DMS153 (cell line): Measurements from ENCODE around the gene GNL3.
"Not testable (repeated sequence)": the region's sequence is repeated elsewhere in the genome, so short reads cannot be mapped to it uniquely, and the experiment has no call there.

ENCODE experiments used
- DNase-seq: peaks from one replicate; lab custom pipeline; 2025; lab: John Stamatoyannopoulos, UW

GNL3 gene

DNA sequence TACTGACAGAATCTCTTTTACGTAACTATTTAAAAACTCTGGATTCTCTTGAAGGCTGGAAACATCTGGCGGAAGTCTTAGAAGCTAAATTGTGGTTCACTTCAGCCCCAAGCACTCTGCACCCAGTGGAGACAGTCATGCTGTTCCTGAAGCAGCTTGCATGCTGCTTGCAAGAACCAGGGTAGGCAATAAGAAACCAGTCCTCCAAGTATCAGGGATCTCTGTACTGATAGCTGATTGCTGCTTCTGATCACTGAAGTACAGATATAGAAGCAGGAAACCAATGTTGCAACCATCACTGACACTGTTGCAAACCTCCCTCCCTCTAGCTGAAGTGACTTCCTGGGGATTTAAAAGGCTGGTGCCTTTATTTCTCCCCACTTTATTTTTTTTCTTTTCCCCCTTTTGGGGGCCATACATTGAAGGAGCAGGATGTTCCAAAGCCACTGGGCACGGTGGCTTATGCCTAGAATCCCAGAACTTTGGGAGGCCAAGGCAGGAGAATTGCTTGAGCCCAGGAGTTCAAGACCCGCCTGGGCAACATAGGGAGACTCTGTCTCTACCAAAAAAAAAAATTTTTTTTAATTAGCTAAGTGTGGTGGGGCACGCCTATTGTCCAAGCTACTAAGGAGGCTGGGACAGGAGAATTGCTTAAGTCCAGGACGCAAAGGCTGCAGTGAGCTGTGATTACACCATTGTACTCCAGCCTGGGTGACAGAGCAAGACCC lies 35.3 kb downstream of the GNL3 start:
- DNase-seq: no peak

DNA sequence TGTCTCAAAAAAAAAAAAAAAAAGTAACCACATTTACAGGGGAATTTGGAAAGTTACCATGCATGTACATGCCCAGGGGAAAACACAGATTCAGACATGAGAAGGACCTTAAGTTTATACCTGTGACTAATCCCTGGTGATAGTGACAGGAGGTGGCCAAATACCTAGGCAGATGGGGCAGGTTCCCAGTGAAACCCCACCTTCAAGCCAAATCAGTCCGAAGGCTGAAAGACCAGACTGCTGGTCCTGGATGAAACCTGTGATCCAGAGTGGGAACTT lies 35.8 kb downstream of the GNL3 start:
- no peak for DNase-seq

DNA sequence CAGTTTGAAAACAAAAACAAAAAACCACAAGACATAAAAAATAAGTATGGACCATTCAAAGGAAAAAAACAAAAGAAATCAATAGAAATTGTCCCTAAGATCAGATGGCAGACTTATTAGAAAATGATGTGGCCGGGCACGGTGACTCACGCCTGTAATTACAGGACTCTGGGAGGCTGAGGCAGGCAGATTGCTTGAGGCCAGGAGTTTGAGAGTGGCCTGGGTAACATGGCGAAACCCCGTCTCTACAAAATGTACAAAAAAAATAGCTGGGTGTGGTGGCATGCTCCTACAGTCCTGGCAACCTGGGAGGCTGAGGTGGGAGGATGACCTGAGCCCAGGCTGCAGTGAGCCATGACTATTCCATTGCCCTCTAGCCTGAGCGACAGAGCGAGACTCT lies 36.7 kb downstream of the GNL3 start:
- DNase-seq: no peak

DNA sequence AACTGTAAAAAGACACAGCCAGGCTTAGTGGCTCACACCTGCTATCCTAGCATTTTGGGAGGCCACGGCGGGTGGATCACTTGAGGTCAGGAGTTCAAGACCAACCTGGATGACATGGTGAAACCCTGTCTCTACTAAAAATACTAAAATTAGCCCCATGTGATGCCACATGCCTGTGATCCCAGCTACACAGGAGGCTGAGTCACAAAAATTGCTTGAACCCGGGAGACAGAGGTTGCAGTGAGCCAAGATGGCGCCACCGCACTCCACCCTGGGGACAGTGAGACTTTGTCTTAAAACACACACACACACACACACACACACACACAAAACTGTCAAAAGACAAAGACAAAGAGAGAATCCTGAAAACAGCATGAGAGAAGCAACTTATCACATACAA lies 38.1 kb downstream of the GNL3 start:
- DNase-seq: no peak

DNA sequence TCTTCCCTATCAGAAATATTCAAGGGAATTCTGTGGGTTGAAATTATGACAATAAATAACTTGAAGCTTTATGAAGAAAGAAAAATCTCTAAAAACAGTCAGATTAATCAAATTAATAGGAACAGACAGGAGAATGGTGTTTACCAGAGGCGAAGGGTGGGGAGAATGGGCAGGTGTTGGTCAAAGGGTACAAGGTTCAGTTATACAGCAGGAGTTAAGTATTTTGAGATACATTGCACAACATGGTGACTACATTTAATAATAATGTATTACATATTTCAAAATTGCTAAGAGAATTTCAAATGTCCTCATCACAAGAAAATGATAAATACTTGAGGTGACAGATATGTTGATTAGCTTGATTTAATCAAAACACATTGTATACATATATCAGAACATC lies 38.7 kb downstream of the GNL3 start:
- no peak for DNase-seq

DNA sequence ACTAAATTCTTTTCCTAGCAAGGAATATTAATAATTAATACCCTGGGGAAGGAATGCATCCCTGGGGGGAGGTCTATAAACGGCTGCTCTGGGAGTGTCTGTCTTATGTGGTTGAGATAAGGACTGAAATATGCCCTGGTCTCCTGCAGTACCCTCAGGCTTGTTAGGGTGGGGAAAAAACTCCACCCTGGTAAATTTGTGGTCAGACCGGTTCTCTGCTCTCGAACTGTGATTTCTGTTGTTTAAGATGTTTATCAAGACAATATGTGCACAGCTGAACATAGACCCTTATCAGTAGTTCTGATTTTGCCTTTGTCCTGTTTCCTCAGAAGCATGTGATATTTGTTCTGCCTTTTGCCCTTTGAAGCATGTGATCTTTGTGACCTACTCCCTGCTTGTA lies 42.9 kb downstream of the GNL3 start:
- DNase-seq: not testable (repeated sequence)

DNA sequence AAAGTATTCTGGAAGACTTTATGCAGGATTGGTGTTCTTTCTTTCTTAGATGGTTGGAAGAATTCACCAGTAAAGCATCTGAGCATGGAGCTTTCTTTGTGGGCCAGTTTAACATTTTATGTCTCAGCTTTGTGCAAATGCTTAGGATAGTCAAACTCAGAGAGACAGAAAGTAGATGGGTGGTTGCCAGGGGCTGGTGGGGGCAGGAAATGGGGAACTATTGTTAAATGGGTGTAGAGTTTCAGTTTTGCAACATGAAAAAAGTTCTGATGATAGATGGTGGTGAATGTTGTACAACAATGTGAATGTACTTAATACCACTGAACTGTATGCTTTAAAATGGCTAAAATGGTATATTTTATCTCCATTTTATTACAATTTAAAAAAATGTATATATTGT lies 44.8 kb downstream of the GNL3 start:
- DNase-seq: no peak

DNA sequence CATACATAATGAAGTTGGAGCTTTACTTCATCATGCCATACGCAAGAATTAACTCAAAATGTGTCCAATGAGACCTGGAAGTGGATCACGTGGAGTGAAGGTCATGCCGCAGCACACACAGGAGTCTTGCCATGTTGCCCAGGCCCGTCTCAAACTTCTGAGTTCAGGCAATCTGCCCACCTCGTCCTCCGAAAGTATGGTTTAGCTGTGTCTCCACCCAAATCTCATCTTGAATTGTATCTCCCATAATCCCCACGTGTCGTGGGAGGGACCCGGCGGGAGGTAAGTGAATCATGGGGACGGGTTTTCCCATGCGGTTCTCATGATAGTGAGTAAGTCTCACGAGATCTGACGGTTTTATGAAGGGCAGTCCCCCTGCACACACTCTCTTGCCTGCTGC lies 45.8 kb downstream of the GNL3 start:
- no peak for DNase-seq

DNA sequence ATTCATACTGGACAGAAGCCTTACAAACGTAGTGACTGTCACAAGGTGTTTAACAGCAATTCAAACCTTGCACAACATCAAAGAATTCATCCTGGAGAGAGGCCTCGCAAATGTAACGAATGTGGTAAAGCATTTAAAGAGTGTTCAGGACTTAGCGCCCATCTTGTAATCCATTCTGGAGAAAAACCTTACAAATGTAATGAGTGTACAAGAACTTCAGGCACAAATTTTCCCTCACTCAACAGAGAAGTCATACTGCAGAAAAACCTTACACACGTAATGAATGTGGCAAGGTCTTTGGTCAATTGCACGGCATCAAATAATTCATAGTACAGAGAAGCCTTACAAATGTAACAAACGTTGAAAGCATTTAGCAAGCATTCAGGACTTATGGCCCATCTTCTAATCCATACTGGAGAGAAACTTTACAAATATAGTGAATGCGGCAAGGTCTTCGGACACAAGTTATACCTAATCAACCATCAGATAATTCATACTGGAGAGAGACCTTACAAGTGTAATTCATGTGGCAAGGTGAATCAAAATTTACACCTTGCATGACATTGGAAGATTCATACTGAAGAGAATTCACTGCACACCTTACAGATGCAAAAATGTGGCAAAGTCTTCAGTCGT lies 47.5 kb downstream of the GNL3 start:
- DNase-seq: no peak

DNA sequence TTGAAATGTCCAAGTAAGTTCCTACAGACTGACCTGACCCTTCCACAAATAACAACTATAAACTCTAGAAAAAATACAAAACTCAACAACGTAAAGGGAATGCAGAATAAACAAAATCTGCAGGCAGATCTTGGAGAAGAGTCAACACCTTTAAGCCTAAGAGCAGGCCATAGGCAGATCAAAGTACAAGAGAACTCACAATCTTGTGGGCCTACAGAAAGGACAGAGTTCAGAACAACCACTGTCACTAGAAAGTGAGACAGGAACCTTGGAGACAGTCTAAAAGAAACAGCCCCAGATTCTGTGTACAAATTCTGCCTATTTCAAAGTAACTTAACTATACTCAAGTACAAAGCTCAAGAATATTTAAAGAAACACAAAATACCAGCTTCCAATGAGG lies 53.9 kb downstream of the GNL3 start:
- DNase-seq: no peak

DNA sequence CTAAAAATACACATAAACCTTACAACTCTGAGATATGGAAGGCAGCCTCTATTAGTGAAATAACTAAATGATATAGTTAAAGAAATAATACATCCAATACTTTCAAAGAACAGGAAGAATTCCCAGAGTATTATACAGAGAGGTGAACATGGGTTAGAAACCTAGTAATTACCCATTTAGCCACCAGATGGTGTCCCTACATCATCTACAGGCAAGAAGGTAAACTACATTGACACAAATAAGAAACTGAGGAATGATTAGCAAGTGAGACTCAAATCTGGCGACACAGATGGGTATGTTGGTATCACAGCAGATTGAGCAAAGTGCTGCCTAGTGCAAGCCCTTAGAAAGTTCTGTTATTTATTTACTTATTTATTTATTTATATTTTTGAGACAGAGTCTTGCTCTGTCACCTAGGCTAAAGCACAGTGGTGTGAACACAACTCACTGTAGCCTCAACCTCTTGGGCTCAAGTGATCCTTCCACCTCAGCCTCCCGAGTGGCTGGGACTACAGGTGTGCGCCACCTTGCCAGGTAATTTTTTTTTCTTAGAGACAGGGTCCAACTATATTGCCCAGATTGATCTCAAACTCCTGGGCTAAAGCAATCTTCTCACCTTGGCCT lies 56.7 kb downstream of the GNL3 start:
- no peak for DNase-seq

DNA sequence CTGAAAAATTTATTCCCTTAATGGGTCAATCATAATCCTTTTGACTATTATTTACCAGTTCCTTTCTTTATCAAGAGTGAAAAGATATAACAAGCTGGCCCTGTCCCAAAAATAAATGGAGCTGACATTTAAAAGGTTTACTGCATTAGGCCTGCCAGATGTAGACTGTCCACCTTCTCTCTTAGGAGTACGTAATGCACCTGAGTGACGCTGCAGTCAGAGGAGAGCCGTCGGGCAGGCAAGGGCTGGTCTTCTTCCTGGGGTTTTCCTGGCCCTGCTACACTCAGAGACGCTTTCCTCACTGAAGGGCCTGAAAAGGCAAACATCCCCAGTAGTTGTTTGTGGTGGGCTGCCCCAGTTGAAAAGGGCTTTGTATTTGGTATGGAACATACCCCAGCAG lies 57.3 kb downstream of the GNL3 start:
- DNase-seq: no peak

DNA sequence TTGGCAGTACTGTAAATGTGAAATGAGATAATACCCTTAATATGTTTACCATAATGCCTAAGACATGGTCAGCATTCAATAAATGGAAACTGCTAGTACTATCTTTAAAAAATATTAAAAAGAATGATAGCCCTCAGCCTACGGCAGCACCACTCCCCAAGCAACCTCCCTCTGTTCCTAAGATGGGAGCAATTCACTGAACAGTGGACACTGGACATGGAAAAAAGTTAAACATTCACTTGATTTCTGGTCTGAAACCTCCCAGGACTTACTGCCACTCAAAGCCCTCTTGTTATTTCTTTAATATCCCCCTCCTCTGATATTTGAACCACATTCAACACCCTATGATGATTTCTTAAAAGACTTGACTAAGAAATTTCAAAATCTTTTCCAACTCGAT lies 57.9 kb downstream of the GNL3 start:
- DNase-seq: no peak
